H1 (cell line): ENCODE data around the gene LEFTY1. TPM values are rescaled to one million over a fixed set of nuclear protein-coding genes. Genes with fewer than 3 reads are reported as not detected.

Experiments used
- JUND ChIP-seq: IDR thresholded peaks from 2 replicates; pipeline ENCODE4 v1.6.1; 2011; ENCODE audit warnings: mild to moderate bottlenecking, improper control_type of control experiment, low read length
- polyA plus RNA-seq, 7 experiments: library from polyadenylated mRNA; depleted of rRNA in 3 of 7; stranded (reverse) in 5 of 7; unstranded in 2 of 7; fragments of >200 nt in 5 of 7; fragments of 200-250 nt in 2 of 7; gene quantifications; 1 replicate in 5 of 7; 2 replicates in 1 of 7; 4 replicates in 1 of 7; pipeline versions ENCODE4 v1.2.1 to v1.2.3, GENCODE V29; 2011 to 2013; ENCODE audit warnings: missing spikeins in 2 of 7, mixed read lengths in 2 of 7
- total RNA-seq: library from RNA; stranded (reverse); fragmentation: NEBNext Ultra II Directional; extraction: Animal tissue kit (Norgen Biotek cat#: 25700); gene quantifications from 2 replicates; pipeline ENCODE4 v1.2.1, GENCODE V29; 2021

The LEFTY1 gene
- total and polyA plus RNA-seq, 2 of the 8 experiments (the other 6 are each of a cell fraction or from before 2014, with no cell fraction given) = 4.5 to 11.7 TPM

- no peak for TF ChIP-seq JUND
- TF ChIP-seq, all 59 proteins: peak for 0
These were observed 36.4 kb downstream of the LEFTY1 start (continued) for GRCh38 chr1:225852413-225853124.
